HG02885 (cell line): ENCODE results near the gene SLC30A4.

Experiments used
- ATAC-seq: cut with Tn5 transposase; IDR thresholded peaks from one replicate; pipeline ENCODE4 v1.9.1; 2021; ENCODE audit warnings: mild to moderate bottlenecking; ENCODE audit not compliant: unreplicated experiment, poor library complexity

The SLC30A4 gene

DNA sequence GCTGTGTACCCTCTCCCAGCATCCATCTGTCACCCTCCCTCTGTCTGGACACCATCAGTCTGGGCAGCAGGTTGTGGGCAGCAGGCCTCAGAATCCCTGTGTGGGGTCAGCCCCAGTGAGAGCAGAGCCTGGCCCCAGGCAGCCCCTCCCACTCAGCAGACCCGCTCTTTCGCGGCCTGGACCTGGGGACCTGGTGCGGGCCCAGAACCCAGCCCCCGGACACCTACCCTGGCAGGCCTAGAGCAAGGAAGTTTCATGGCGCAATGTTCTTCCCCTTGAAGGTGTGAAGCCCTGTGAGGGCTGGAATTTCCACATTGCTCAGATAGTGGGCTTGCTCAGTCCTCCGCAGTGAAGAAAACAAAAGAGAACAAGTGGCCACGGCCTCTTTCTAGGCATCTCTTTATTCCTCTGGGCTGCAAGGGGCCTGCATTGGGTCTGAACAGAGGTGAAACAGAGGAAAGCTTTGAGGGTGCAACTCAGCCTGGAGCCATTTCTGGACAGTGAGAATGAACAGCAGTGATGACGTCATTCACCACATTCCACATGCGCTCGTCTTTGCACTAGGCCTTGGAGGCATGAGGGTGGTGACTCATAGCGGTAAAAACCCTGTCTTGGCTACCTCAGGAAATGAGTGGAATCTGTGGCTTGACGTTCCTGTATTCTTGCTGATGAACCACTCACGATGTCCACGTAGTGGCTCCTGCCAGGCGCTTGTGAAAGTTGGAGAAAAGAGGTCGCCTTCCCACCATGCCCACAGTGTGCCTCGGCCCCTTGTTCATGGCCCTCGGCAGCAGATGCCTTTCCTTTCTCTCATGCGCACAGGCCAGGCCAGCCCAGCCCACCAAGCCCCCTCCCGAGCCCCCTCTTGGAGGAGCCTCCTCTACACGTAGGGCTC, 66.1 kb downstream of the SLC30A4 start:
- ATAC-seq: no peak

DNA sequence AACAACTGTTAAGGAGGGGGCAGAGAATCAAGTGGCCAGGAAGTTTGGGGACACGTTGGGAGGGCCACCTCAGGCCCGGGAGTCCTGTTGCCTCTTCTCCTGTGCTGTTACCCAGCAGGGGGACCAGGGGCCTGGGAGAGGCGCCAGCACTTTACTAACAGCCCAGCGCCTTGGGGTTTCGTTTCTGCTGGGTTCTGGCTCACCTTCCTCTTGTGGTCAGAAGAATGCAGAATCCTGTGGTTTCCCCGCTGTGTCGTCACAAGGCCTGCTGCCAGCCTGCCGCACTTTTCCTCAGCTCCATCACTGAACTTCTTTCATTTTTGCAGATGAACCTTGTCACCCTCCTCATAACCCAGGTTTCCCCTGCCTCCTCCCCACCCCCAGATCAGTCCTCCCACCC, 67.7 kb downstream of the SLC30A4 start:
- ATAC-seq: peak; percentile 66

DNA sequence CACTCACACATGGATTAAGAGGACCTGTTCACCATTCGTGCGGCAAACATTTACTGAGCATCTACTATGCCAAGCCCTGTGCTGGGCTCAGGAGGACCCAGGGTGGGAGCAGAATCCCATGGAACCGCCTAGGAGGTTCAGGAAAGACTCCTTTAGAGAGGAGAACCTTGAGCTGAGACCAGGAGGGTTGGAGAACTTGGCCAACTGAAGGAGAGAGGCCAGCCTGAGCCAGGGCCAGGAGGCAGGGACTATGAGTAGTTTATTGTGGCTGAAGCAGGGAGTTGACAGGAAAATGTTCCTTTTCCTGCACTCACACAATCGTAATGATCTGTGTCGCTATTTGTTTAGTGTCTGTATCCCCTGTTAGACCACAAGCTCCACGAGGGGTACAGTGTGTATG, 71.3 kb downstream of the SLC30A4 start:
- ATAC-seq: no peak

DNA sequence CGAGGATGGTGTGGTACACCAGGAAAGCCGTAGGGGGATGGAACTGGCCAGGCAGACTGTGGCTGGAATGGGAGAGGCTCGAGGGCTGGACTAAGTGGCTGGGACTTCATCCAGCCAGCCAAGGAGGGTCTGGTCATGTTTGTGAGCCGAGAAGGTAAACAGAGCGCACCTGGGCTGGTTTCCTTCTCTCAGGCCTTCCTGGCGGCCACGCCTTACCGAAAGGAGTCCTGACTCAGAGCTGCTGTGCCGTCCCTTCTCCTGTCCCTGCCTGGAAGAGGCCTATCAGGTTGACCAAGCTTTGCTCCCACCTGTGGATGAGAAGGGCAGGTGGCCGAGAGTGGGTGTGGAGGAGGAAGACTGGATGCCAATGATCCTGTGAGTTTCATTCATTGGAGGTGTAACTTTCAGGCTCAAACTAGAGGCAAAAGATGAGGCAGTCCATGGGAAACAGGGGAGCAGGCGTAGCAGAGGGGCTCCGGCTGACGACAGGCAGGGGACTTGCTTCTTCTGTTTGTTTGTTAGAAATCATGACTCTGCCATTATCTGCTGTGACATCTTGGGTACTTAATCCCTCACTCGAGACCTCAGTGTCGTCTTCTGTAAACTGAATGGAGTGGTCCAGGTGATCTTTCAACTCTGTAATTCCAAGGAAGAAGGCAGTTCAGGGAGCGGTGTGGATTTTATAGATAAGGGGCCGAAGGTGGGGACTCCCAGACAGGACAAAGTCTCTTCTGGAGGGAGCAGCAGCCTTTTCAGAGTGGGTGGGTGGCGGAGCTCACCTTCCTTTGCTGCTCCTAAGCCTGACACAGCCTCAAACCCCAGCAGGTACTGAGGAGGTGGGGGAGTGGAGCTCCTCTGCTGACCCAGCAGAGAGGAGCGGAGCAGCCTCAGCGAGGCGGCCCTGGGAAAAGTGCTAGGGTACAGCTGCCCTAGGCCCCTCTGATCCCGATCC, 72.4 kb downstream of the SLC30A4 start:
- no peak for ATAC-seq

DNA sequence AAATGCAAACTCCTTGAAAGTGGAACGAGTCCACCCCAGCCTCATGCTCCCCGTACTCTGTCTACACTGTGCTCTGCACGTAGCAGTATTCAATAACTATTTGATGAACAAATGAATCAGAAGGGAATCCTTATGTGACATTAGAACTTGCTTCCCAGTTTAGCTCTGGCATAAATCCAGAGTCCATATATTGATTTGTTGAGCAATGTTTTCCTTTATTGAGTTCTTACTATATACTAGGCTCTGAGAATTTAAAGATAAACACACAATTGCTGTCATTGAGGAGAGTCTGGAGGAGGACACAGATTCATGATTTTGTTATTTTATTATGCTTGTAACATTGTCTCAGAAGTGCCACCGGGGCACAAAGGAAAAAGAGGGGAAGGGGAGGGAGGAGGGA, 73.2 kb downstream of the SLC30A4 start:
- ATAC-seq: no peak

DNA sequence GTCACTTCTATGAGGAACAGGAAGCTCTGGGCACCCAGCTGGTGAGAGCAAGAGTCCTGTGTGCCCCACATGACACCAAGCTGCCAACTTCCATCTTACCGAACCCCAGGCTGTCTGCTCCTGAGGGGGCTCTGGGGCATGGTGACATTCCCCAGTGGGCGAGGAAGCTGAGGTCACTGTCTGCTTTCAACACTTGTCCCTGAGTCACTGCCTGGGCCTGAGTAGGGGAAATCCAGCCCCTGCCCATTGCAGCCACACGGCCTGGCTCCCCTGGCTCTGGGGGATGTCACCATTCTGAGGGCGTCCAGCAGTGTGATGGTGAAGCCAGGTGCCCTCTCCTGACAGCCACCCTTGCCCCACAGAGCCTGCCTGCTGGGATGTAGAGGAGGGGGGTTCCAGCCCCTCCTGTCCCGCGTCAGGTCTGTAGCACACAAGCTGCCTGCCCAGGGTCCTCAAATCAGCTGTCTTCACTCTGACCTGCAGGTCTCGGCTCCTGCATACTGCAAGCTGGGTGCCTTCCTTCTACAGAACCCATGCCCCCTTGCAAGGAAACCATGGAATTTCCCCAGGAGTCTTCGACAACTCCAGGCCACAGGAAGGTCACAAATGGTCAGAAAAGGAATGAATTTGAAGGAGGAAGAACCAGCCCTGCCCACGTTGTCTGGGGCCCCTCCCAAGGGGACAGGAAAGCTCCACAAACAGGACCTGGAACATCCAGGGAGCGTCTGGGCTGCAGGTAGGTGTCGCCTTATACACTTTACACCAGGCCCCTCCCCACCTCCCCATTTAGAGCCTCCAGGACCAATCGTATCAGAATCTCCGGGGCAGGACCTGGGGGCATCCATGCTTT, 74.3 kb downstream of the SLC30A4 start:
- no peak for ATAC-seq

DNA sequence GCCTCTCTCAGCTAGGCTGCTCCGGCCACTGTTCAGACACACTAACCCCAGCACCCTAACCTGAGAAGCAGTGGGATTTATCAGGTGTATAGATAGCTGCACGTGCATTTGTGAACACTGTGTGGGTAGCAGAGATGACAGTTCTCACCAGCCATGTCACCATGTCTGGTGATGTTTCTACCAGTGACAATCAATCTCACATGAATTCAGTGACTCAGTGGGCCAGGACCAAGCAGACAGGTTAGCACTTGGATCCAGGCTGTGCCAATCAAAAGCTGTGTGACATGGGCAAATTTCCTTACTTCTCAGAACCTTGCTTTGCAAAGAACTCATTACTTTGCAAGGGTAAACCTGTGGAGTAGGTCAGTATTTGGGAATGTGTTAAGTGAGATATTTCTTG, 78.9 kb downstream of the SLC30A4 start:
- no peak for ATAC-seq

DNA sequence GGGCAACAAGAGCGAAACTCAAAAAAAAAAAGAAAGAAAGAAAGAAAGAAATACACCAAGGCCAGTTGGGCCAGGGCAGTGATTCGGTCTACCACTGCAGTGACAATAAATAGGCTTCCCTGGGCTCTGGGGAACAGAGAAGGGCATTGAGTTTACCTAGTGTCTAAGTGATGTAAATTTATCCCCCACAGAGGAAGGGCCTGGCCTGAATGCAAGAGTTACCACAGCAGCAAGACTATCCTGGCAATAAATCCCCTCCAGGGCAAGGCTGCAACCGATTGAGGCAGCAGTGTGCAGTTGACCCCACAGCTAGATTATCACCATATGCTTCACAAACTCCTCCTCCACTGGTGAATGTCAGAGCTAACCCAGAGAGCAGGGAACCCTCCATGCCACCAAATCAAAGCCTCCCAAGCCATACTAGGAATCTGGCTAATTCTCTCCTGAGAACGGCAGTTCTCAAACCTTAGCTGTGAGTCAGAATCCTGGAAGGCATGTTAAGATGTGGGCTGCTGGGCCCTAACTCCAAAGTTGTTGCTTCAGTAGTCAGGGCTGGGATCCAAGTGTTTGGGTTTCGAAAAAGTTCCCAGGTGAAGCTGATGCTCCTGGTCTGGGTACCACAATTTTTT, 79.9 kb downstream of the SLC30A4 start:
- no peak for ATAC-seq

DNA sequence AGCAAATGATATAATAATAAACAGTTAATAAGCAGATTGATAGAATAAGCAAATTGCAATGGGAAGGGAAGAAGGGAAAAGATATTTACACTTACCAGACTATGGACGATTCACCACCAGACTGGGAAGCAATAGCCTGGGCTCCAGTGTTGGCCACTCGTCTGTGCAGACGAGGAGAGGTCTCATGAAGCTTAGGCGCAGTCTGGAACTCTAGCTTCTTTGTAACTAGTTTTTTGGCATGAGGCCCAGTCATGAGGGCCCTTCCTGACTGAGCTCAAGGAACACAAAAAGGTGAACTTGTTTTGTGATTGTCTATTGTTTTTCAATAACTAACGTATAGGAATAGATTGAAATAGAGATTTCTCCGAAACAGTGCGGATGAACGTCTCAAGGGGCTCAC, 80.9 kb downstream of the SLC30A4 start:
- ATAC-seq: no peak

DNA sequence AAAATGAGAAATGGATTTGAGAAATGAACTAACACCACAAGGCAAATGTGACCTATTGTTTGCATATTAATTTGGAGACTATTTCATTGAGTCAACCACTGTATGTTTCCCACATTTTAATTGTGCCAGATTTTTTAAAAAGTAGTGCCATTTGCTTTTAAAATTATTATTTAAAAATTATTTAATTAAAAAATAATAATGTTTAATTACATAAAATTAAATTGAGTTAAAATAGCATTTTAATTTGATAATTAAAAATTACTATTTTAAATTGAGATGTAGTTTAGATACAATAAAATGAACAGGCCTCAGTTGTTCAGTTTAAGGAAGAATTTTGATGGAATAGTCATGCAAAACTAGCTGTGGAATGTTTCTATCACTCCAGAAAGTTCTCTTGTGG, 81.5 kb downstream of the SLC30A4 start:
- ATAC-seq: no peak

DNA sequence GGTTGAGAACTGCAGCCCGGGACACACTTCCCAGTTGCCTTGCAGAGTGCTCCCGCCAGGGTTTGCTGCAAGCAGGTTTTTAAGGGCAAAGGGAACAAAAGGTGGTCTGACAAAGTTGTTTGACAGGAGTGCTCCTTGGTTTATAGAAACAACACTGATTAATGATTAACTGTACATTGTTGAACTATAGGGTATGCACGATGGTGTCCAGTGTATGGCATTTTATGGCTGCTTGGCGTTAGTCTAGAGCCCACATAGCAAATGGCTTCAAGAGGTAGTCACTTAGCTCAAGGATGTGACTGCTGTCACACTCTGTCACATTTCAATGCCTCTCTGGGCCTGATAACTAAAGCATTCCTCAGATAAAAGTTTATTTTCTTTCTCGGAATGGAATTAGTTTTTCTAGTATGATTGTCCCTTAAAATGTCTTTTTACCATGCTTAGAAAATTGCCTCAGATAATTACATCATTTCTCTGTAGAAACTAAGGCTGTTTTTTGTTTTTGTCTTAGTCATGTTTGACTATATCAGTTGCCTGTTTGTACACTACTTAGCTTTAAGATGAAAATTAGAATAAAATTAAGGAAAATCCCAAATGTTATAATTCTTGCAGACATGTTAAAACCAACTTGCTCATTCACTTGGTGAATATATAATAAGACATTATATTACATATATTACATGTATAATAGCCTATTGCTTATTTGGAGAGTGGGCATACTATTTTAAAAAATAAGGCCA, 82.9 kb downstream of the SLC30A4 start:
- no peak for ATAC-seq

DNA sequence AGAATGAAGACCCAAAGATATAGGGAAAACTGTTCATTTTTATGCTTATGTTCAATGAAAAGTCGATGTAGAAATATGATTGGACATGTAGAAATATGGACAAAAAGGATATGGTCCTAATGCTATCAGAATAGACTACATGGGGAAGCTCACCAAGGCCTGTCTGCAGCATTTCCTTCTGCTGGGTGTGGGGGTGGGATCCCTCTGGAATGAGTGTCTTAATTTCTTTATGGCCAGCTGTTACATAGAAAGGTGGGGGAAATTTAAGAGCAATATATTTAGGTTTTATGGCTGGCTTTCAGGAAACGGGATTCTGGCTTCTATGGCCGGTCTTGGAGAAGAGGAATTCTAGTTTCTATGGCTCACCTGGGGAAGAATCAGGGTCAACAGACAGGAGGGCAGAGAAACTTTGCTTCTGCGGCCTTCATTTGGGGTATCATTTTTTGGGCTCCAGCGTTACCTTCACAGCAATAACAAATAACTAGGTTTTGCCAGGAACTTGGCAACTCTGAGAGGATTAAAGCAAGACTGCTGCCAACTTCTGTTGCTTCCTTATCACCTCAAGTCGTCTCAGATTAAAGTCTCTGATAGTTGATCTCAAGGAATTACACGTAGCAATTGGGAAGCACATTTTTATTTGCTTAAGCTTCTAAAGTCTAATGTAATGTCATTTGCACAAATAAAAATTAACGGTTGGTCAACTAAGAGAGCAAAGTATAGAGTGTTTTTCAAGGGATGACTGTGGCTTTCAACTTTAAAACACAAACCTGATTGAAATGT, 87.2 kb downstream of the SLC30A4 start:
- ATAC-seq: no peak

DNA sequence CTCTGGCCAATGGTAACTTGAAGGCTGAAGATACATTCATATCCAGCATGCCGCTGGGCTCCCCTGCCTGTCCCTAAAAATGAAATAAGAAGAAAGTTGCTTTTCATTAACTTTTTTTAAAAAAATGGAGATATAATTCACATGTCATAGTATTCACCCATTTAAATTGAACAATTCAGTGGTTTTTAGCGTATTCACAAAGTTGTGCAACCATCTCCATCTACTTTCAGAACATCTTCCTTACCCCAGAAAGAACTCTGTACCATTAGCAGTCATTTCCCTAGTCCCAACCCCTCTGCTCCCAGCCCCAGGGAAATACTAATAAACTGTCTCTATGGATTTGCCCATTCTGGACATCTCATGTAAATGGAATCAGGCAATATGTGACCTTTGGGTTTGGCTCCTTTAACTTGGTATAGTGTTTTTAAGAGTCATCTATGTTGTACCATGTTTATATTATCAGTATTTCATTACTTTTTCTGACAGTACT, 88.4 kb downstream of the SLC30A4 start:
- ATAC-seq: no peak

DNA sequence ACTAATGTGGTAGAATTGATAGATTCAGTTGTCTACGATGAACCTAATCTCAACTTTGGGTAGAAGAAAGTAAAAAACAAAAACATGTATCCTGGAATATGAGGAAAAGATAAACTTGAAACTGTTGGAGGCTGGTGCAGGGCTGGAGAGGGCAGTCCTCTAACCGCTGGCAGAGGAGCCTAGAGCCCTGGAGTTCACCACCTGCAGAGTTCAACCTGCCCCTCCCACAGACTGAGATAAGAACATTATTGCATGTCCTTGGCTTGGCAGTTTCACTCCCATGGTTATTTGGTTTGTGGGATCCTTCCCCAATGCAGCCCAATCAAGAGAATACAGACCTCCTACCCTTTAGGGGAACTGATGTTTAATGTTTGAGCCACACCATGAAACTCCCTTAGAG, 91.0 kb downstream of the SLC30A4 start:
- ATAC-seq: no peak

DNA sequence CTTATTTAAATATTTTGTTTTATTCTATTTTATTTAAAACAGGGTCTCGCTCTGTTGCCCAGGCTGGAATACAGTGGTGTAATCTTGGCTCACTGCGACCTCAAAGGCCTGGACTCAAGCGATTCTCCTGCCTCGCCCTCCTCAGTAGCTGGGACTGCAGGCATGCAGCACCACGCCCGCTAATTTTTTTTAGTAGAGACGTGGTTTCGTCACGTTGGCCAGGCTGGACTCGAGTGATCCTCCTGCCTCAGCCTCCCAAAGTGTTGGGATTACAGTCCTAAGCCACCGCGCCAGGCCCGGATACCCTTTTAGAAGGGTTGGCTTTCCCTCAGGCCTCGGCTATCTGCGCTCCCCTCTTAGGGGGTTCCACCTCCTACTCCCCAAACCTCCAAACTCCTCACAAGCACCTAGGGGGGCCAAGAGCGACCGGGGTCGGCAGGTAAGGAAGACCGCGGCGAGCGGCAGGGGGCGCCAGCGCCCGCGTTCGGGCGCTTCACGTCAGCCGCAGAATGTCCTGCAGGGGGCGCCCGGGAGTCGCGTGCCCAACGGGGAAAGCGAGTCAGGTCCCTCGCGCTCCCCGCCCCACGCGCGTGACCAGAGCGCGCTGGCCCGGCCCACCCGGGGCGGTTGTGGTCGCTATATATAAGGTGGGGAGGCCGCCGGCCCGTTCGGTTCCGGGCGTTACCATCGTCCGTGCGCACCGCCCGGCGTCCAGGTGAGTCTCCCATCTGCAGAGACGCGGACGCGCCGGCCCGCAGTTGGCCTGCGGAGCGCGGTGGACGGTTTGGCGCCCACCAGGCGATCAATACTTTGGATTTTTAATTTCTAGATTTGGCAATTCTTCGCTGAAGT, 92.4 kb downstream of the SLC30A4 start:
- peak; percentile 88 for ATAC-seq
